ENCODE measurements around the gene ADAR.

Gene ADAR

DNA sequence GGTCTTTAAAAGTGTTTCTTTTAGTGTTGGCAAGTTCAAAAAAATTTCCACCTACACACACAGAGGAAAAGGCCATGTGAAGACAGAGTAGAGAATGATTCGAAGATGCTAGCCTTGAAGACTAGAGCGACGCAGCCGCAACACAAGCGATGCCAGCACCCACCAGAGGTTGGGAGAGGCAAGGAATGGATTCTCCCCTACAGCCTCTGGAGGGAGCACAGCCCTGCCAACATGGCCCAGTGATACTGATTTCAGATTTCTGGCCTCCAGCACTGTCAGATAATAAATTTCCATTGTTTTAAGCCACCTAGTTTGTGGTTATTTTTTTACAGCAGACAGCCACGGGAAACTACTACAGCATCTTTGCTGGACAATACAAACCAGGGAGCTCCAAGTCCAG lies 6.9 kb upstream of the ADAR start:
- DNase-seq: no peak

GRCh38 chr1:154614247-154614646 lies 6.3 kb upstream of the ADAR start:
- DNase-seq: no peak

DNA sequence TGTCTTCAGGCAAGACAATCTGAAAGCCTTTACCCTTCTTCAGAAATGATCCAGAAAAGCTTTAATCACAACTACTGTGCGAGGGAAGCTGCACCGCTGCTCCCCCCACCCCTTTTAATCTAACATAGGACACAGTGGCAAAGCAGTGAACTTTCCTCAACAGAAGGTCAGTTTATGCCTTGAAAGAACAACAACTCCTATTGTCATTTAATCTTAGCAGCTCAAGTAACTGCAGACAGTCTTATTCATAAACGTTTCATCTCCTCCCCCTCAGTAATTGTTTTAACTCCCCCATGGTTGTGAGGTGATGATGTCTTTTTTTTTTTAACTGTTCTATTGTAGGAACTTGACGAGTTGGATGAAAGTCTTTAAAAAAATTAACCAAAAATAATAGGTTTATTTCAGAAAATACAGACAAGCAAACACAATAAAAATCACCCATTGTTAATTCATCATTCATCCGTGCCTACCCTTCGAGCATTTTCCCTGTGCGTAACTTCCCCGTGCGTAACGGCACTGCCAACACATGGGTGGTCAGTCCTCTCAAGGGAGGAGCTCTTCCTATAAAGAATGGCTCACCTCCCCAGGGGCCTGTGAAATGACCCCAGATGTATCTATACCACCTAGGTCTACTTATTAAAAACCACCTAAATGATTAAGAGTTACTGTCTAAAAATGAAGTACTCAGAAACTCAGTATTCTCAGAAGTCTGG lies 3.3 kb upstream of the ADAR start:
- no peak for DNase-seq

DNA sequence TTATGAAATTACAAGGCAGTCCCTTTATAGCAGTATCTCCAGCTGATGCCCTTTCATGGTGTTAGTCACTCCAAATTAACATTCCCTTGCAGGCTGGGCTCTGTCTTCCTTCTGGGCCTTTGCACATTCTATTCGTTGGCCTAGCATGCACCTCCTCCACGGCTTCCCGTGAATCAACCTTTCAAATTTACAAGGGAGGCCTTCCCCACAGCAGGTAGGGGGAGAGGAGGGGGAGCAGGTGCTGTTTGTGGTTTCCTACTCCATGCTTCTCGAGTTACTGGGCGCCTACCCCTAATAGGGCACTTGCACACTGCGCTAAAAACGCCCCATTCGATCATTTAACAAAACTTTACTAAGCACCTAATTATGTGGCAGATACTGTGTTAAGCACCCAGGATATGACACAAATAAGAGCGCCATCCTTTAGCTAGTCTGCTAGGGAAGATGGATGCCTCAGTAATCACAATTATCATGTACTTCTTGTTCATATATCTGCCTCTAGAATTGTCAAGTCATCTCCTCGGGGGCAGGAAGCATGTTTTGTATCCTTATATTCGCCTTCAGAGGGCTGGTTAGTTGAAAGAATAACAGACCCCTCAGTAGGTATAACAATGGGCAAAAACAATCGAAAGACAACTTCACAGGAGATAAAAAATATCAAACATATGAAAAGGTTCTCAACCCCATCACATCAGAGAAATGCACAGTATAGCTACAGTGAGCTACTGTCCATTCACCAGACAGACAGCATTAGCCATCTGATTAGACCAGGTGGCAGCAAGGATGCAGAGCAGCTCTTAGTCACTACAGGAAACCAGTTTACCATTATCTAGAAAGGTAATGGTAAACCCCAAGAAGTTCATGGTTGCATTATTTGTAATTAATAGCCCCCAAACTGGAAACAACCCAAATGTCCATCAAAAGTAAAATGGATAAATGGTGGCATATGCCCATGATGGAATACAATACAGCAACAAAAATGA lies 1.7 kb upstream of the ADAR start:
- peak; percentile 42 for DNase-seq

GRCh38 chr1:154608397-154609270 lies 648 bp upstream of the ADAR start:
- peak; percentile 14 for DNase-seq

DNA sequence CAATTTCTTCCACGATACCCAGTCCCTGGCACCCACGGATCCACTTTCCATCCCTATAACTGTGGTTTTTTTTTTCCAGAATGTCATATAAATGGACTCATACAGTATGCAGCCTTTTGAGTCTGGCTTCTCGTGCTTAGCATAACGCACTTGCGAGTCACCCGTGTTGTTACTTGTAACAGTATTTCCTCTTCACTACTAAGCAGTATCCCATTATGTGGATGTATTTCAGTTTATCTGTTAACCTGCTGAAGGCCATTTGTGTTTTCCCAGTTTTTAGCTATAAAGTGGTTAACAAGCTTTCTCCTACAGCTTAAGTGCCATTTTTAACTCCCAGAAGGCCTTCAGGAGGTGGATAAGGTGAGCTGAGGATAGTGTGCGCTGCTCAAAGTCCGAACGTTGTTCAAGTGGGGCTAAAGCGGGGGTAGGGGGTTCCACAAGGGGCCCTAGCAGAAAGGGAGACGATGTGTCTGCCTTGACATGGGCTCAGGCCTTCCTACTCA lies 829 bp downstream of the ADAR start:
- no peak for DNase-seq

GRCh38 chr1:154605534-154605933 lies 2.5 kb downstream of the ADAR start:
- DNase-seq: no peak

DNA sequence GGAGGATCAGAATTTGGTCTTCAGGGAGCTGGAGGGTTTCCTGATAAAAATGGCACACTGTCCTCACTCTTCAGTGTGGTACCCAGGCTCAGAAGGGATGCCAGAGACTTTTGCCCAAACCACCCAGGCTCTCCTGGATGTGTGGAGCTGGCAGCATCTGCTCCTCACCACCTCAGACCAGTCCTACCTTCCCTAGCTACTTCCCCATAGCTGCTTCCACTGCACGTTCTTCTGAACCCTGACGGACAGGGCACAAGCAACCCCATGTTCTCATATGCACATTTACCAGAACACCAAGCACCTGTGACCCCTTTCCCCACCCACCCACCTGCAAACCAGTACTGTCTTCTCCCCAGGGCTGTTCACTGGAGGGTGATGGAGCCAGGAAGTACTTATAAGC lies 4.7 kb downstream of the ADAR start:
- DNase-seq: no peak

DNA sequence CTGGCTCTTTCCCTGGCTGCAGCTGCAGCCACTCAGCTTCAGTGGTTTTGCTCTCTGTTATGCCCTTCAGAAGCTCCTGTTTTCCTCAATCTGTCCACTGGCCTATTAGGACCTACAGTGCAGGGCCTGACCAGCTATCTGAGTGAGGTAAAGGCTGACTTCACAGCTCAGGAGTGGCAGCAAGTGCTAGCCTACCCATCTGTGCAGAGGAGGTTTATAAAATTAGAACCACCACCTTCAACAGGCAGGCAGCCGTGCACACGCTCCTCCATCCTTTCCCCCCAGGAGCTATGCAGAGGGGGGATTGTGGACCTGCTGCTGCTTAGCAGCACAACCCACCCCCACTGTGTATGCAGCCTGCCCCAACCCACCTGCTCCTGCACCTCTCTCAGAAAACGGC lies 8.3 kb downstream of the ADAR start:
- no peak for DNase-seq

DNA sequence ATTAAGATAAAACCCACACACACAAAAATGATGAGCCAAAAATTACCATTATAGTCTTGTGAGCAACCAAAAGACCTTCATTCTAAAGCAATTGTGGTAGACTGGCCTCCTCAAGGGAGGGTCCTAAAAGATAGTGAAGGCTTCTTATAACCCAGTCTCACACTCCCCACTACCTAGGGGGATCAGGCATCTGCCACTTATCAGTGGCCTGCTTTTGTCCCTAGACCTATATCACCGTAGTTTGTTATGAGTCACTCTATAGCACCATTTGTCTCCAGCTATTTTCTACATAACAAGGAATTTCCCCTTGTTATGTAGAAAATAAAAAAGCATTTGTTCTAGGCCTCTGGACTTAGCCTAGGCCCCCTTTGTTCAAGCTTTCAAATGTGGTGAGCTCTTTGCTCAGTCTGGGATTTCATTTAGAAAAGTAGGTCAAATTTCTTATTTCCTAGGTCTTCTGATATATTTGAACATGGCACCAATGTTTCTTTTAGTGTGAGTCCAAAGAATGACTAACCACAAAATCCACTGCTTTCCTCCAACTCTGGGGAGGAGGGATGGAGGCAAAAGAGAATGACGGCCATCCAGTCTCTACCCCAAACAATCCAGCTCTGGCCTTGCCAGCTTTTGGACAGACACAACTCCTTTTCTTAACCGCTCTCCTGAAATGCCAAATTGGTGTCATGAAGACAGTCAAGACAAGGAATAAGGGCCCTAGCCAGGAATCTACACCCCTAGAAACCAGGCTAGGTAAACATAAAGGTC lies 8.9 kb downstream of the ADAR start:
- DNase-seq: no peak

GRCh38 chr1:154595621-154596020 lies 12.4 kb downstream of the ADAR start:
- DNase-seq: no peak

- DNase-seq: no peak
Observed at GRCh38 chr1:154594811-154595210, 13.2 kb downstream of the ADAR start.

DNA sequence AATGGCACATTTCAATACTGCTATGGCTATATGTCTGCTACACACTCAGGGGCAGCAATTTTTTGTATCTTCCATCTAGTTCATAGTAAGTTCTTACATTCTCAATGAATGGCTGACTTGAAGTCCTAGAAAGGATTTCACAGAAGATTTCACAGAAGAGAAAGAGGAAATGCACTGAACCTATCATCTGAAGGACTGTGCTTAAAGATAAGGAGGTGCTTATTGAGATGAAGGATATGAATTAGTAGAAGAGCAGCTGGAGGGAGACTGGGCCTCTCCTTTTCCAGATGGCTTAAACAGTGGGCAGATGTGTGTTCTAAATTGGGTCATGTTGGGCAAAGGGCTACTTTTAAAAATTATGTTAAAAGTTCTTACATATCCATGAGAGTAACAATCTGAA lies 14.6 kb downstream of the ADAR start:
- DNase-seq: no peak

- DNase-seq: no peak
Observed at GRCh38 chr1:154591206-154591605, 16.8 kb downstream of the ADAR start.

DNA sequence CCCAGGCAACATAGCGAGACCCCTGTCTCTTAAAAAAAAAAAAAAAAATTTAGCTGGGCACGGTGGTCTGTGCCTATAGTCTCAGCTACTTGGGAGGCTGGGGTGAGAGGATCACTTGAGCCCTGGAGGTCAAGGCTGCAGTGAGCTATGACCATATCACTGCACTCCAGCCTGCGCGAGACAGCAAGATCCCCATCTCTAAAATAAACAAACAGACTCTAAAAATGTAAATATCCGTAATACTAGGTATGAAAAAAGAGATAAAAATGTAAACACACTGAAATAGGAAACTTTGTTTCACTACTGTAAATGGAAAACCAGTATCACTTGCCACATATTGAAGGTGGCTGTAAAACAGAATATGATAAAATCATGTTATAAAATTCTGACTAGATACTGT lies 17.2 kb downstream of the ADAR start:
- DNase-seq: no peak

GRCh38 chr1:154589780-154590179 lies 18.2 kb downstream of the ADAR start:
- no peak for DNase-seq

GRCh38 chr1:154586641-154587040 lies 21.3 kb downstream of the ADAR start:
- DNase-seq: no peak

DNA sequence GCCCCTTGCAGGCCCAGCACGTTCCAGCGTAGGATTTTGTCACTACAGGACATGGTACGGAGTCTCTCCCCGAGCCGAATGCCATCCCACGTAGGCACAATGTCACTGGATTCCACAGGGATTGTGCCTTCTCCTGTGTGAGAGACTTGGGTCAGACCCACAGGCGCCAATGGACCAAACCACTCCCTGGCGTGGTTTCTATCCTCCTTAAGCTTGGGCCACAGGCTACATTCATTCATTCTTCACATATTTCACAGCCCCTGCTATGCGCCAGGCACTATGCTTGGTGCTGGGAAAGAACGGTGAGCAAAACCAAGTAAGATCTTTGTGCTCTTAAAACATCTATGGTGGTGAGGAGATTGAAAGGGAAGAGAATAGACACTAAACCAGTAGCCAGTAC lies 21.8 kb downstream of the ADAR start:
- no peak for DNase-seq

- DNase-seq: no peak
Observed at GRCh38 chr1:154584267-154584994, 23.6 kb downstream of the ADAR start.

DNA sequence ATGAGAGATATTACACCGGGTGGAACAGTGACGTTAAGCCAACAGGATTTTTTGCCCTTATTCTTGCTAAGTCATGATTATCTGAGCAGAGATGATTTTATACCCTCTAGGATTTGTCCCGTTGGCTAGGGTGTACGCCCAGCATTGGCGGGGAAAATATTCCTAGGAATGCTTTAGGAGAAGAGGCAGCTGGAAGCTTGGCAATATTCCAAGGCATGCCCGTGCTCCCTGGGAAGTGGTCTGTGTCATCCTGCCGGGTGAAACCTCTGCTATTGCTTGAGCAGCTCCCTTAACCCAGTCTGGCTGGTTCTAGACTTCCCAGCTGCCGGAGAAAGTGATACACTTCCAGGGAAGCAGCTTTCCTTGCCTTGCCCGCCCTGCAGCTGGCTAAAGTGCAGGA lies 24.2 kb downstream of the ADAR start:
- no peak for DNase-seq

GRCh38 chr1:154582885-154583284 lies 25.1 kb downstream of the ADAR start:
- no peak for DNase-seq

Measured in effector CD4-positive, alpha-beta T cell (primary cell).